ENCODE measurements around the gene CAPN15. TPM values are rescaled to one million over a fixed set of nuclear protein-coding genes. Genes with fewer than 3 reads are reported as not detected.
"Not testable (repeated sequence)": the region's sequence is repeated elsewhere in the genome, so short reads cannot be mapped to it uniquely, and the experiment has no call there.

The CAPN15 gene
- total and polyA plus RNA-seq, 2 of the 4 experiments (the other 2 are of a cell fraction): 9.3 to 24.3 TPM

DNA sequence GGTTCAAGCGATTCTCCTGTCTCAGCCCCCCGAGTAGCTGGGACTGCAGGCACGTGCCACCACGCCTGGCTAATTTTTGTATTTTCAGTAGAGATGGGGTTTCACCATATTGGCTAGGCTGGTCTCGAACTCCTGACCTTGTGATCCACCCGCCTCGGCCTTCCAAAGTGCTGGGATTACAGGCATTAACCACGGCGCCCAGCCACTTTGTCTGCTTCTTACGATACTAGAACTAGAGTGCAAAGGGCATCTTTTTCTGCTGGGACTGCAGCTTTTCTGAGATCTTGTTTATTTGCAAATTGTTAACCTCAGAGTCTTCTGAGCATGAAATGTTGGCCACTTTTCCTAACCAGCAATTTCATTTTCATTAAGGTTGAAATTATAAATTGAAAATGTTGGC lies 49.2 kb upstream of the CAPN15 start:
- H2BK5ac ChIP-seq (ENCODE audit: low read depth, low read length, poor library complexity, severe bottlenecking); H2BK20ac ChIP-seq (ENCODE audit: low read depth, low read length); H3K23ac ChIP-seq (ENCODE audit: low read depth, low read length); H2AFZ ChIP-seq (replicated peaks; ENCODE audit: low read length, poor library complexity); POLR2A ChIA-PET (ENCODE audit: unreplicated experiment); intact Hi-C loops (cut with micrococcal nuclease); H2BK120ac ChIP-seq (ENCODE audit: low read depth, low read length); H4K91ac ChIP-seq (ENCODE audit: insufficient read depth, low read depth, low read length); H3K4me1 ChIP-seq (ENCODE audit: control insufficient read depth, insufficient read depth, low read length); BruUV-seq (replicated peaks); H3K27me3 ChIP-seq (ENCODE audit: control insufficient read depth, insufficient read depth, low read length); H3K9ac ChIP-seq (ENCODE audit: low read depth, low read length); H2AK5ac ChIP-seq (ENCODE audit: low read depth, low read length); dilution Hi-C loops (cut with HindIII; ENCODE audit: low sequenced_read_pairs, unreplicated experiment); H4K5ac ChIP-seq (ENCODE audit: low read depth, low read length); H3K27ac ChIP-seq (ENCODE audit: insufficient read depth, low read length); H3K56ac ChIP-seq (ENCODE audit: extremely low read depth, insufficient read depth, low read length); ATAC-seq (ENCODE audit: low read depth); H3K9me3 ChIP-seq (ENCODE audit: control insufficient read depth, insufficient read depth, low read length); in situ Hi-C loops (cut with MboI; ENCODE audit: low sequenced_read_pairs); H4K8ac ChIP-seq (ENCODE audit: low read depth in 2 of 2, low read length in 2 of 2); H2AK9ac ChIP-seq (replicated peaks; ENCODE audit: low read depth, low read length, poor library complexity); DNase-seq; H4K20me1 ChIP-seq (ENCODE audit: insufficient read depth, low read length); H2BK15ac ChIP-seq (ENCODE audit: low read depth, low read length); H3K4ac ChIP-seq (ENCODE audit: low read depth, low read length); H3K4me2 ChIP-seq (ENCODE audit: low read depth, low read length); H3K4me3 ChIP-seq (ENCODE audit: insufficient read depth, low read depth, low read length); H3K18ac ChIP-seq (ENCODE audit: low read depth, low read length); H3K9me1 ChIP-seq (ENCODE audit: insufficient read depth, low read length); H3K14ac ChIP-seq (replicated peaks; ENCODE audit: low read depth, low read length): not testable (repeated sequence)
- peaks cover 9 to 35% of the 10 kb centered on the region in 2 experiments for H3K79me1 ChIP-seq (ENCODE audit: low read depth in 1 of 2, low read length in 2 of 2)
- CTCF ChIA-PET: interaction anchor here (0.7 kb wide), 1 partner anchor 22 kb away, joined by 3 read pairs; no protein-coding TSS in a partner anchor
- peaks cover 13% of the 10 kb centered on the region for H3K36me3 ChIP-seq (ENCODE audit: control insufficient read depth, insufficient read depth, low read length)
- 89% methylated on average over 3 of the region's 10 CpGs; no CpG with 5 or more reads in 1 of the 2 experiments for WGBS, 2 experiments (ENCODE audit: extremely low coverage in 2 of 2, insufficient read length in 1 of 2)

Data from IMR-90 (cell line).